ENCODE measurements around the gene RIMS1.

The RIMS1 gene

GRCh38 chr6:71886184-71887005, at the start of gene RIMS1:
Gene RIMS1, plus strand, starts transcription at chr6:71886550. Its CDS starts 474 bp downstream, at chr6:71887024.
- no peak for DNase-seq

GRCh38 chr6:71851214-71851613, 35.1 kb upstream of the RIMS1 start:
- no peak for DNase-seq

- no peak for DNase-seq
These were observed 33.4 kb upstream of the RIMS1 start for GRCh38 chr6:71852948-71853347.

GRCh38 chr6:71855406-71855805, 30.9 kb upstream of the RIMS1 start:
- no peak for DNase-seq

DNA sequence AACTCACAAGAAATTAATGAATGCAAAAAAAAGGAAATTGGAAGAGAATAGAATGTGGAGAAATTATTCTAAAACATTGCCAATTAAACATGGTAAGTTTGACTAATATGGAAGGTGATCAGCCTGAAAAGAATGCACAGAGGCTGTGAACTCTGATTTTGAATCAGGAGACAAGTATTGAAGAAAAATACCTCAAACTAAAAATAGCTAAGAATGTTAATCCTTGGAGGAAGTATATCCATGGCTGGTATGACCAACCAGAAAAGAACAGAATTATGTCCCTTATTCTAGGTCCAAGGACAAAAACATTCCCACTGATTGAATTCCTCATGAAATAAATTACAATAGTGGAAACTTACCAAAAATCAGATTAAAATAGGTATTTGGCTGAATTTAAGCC, 7.3 kb upstream of the RIMS1 start:
- no peak for DNase-seq

DNA sequence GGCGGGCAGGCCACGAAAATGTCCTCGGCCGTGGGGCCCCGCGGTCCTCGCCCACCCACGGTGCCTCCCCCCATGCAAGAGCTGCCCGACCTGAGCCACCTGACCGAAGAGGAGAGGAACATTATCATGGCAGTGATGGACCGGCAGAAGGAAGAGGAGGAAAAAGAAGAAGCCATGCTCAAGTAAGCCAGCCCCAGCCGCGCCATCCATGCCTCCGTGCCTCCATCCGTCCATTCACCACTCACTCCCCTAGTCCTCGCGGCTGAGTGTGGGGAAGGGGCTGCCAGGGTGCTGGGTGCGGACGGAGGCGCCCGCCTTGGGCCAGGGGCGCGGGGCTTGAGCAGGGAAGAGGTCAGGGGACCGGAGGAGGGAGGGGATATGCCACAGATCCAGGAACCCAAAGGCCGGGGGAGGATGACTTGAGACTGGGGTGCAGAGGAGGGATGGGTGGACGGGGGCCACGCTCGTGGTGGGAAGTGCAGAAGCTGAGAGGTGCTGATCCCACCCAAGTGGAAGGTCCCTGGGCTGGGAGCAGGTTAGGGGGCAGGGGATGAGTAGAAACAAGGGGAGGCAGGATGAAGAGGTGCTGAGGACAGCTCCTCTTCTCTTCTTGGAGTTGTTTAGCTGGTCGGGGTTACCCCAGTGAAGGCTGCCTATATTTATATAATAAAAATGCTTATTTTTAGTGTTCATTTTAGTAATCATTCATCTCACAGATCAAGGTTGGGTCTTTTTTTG, 825 bp downstream of the RIMS1 start:
- no peak for DNase-seq

DNA sequence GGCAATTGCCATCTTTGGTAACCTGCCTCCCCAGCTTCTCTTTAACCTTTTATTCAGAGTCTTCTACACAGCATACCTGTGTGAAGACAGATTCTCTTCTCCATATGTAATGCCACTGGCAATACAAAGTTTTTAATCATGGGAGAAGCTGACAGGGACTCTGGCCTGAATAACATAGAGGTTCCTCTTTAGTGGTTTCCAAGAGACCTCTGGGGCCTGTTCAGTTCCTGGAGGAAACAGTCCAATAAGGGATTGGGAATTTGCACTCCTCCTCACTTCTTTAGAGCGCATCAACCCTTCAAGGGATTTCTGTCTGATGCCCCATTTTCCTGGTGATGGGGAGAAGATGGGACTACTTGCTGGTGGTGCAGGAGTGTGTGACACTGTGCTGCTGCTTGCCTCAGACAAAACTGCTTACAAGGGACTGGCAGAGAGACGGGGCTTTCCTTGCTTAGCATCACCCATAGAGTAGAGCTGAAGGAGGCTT, 1.4 kb downstream of the RIMS1 start:
- DNase-seq: no peak

- no peak for DNase-seq
These were observed 2.5 kb downstream of the RIMS1 start for GRCh38 chr6:71888756-71889340.

- no peak for DNase-seq
These were observed 3.0 kb downstream of the RIMS1 start for GRCh38 chr6:71889366-71889765.

GRCh38 chr6:71892641-71893040, 6.3 kb downstream of the RIMS1 start:
- DNase-seq: no peak

- no peak for DNase-seq
These were observed 14.3 kb downstream of the RIMS1 start for GRCh38 chr6:71900642-71901041.

DNA sequence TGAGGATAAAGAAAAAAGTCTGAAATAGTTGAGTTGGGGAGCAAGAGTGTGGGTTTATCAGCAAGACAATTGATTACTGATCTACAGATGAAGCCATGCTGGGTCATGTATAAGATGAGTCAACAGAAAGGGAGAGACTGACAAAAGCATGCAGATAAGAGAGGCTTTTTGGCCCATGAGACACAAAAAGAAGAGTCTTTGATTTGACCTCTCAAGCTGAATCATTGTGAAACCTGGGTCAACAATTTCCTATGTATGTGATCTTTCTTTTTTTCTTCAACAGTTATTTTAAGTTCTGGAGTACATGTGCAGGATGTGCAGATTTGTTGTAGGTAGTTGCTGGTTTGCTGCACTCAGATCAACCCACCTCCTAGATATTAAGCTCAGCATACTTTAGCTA, 15.9 kb downstream of the RIMS1 start:
- no peak for DNase-seq

- no peak for DNase-seq
These were observed 20.5 kb downstream of the RIMS1 start for GRCh38 chr6:71906813-71907212.

DNA sequence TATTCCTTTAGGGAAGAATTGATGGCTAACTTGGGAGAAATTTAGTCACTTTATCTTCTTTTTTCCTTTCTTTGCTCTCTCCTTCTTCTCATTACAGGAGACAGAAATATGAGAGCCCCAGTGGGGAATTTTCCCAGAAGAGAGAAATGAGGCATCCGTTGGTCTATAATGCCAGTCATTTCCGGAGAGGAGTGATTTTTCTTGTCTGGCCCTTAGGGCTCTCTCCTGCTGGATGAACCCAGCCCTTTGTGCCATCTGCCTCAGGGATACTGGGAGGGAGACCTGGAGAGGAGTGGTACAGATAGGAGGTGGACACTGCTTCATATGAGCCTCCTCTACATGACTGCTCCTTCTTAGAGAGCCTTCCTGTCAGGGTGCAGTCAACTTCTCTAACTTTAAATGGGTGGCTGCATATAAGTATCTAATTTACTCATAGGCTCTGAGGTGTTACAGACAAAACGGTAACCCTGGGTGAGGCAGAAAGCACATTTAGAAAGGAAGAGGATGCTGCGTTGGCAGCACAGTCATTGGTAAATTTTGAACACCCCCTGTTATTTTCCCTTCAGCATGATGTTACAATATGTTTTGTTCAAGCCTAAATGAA, 21.9 kb downstream of the RIMS1 start:
- DNase-seq: no peak

DNA sequence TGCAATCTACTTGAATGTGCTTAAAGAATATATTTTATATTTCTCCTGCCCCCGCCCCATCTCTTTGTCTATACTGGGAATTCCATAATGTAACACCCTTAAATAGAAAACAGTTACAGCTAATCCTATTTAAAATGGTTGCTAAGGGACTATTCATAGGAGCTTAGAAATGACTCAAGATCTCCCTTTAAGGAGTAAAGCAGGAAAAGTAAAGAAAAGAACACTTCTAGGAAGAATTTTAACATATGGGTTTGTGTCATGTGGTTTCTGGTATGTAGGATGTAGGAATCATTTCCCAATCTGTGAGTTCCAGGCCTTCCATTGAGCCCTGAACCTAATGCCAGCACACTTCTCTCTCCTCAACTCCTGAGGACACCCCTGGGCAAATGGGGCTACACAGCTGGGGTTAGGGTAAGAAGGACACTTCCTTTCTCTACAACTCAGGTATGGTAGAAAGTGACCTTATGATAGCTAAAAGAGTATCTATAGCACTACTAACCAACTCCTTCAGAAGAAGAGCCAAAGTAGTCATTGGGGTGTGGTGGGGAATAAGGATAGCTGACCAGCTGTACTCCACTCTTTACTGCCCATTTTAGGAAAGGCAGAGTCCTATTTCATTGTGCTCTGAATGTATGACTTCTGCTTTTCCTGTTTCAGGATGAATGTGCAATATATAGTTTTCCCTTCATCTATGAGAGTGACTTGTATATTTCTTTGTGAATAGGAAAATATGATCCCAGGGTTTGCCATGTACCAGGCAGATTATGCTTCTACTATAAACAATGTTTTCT, 27.3 kb downstream of the RIMS1 start:
- no peak for DNase-seq

GRCh38 chr6:71929047-71929446, 42.7 kb downstream of the RIMS1 start:
- no peak for DNase-seq

DNA sequence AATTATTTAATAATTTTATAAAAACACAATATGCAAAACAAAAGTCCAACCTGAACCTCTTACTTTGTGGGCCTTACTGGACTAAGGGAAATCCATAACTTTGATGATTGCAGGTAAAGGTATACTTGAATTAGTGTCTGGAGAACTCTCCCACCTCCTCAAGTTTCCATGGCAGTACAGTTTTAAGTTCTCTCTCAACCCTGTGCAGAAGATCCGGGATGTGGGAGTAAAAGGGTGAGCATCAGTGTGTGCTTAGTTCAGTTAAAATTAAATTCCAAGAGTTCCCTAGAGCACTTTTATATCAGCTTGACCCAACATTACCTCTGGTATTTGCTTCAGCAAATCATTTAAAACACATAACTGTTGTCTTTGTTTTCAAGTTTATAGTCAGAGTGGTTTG, 47.5 kb downstream of the RIMS1 start:
- no peak for DNase-seq

DNA sequence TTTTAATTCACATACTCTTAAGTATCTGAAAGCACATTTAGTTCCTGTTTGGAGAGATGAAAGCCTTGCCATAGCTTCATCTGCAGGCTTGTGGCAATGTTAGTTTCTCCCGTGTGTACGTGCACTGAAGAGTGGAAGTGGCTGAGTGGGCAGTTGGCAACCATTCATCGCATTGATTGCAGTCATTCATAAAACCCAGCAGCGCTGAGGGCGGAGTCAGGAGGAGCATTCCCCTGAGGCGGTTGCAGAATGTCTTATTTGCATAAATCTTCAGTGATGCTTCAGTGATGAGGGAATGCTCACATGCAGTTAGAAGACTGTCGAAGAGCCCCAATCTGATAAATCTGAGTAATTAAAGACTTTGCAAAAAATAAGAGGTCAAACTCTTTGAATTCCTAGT, 79.1 kb downstream of the RIMS1 start:
- no peak for DNase-seq

- no peak for DNase-seq
These were observed 81.1 kb downstream of the RIMS1 start for GRCh38 chr6:71967436-71967835.

DNA sequence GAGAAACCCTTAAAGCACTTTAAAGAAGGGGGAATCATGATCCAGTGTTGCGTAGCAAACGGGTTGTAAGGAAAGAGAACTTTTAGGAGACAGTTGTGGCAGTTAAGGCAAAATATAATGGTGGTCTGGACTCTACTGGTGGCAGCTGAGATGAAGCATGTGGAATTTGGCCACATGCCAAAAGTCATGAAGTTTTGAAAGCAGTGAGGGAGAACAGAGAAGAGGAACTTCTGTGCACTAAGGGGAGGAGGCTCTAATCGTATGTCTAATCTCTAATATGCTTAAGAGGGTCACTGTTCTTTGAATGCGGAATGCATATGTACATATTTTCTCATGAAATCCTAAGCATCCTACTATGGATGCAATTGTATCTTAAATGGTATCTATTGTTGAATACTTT, 91.5 kb downstream of the RIMS1 start:
- no peak for DNase-seq

DNA sequence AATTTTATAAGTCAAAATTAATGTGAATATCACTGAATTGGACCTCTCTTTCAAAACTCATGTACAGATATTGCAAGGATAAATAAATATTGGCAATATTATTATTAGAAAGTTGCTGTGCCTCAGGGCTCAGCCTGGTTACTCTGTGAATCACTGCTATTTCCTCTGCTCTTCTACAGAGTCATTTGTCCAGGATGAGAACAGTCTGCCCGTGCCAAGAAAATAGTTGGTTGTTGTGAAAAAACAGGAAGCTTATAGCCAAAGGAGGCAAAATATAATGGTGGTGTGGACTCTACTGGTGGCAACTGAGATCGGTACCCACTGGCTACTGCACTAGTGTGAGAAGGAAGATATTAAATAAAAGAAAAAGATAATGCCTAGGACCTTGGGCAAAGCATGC, 93.6 kb downstream of the RIMS1 start:
- DNase-seq: no peak

DNA sequence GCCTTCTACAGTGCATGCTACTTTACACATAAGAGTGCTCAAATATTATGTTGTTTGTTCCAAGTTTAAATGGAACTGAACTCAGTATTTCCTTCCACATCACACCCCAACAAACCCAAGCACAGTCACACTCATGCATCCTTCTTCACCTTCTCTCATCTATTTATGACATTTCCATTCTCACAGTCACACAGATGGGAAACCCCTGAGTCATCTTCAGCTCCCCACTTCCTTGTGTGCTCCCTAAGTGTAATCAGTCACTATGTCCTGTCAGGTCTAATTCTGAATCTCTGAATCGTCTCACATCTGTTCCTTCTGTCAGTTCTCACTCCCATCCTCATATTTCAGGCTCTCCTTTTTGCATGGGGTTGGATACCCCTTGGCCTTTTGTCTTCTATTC, 96.0 kb downstream of the RIMS1 start:
- no peak for DNase-seq

DNA sequence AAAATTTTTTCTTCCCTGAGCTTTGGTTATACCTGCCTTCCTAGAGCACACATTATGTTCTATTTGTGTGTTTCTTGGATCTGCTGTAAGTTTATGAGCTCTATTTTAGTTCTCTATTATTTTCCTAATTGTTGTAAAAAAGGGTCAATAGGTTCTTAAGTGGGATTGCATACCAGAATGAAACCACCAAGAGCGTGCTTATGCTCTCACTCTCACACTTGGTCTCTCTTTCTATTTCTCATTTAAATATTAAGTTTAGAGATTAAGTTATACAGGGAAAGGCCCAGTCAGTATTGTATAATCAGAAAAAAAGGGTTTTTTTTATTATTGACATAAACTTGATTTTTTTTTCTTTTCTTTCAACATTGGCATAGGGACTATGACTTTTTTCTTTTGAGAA, 96.8 kb downstream of the RIMS1 start:
- no peak for DNase-seq

Measured in CD4-positive, alpha-beta T cell treated with Interleukin-6 for 4 hours (primary cell).